HG03442 (cell line): ENCODE measurements around the gene LRRK1.

Source experiments
- ATAC-seq: cut with Tn5 transposase; IDR thresholded peaks from one replicate; pipeline ENCODE4 v1.9.1; 2021; ENCODE audit warnings: mild to moderate bottlenecking, moderate library complexity; ENCODE audit not compliant: unreplicated experiment

Gene LRRK1

GRCh38 chr15:101037090-101037830 is 118.1 kb downstream of the LRRK1 start:
- no peak for ATAC-seq

GRCh38 chr15:101038327-101039003 is 119.3 kb downstream of the LRRK1 start:
- no peak for ATAC-seq

- no peak for ATAC-seq
These were observed 120.3 kb downstream of the LRRK1 start for GRCh38 chr15:101039461-101039860.

- ATAC-seq: no peak
These were observed 123.2 kb downstream of the LRRK1 start for GRCh38 chr15:101042320-101042719.

DNA sequence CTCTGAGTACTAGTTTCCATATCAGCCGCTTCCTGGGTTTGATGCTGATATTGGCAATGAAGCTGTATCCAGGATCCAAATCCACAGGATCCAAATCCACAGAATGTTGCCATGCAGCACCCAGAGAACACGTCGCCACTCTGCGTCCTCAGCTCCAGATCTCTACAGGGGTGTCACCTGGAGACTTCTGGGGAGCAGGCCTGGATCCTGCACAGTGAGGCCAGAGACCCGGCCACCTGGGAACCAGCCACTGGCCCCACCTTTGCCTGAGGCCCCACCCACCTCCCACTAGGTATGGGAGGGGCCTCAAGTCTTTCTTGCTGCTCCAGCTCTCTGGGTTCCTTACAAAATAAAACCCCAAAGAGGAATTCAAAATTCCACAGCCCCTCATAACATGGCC is 123.9 kb downstream of the LRRK1 start:
- ATAC-seq: no peak

GRCh38 chr15:101043911-101044624 is 124.9 kb downstream of the LRRK1 start:
- ATAC-seq: no peak

DNA sequence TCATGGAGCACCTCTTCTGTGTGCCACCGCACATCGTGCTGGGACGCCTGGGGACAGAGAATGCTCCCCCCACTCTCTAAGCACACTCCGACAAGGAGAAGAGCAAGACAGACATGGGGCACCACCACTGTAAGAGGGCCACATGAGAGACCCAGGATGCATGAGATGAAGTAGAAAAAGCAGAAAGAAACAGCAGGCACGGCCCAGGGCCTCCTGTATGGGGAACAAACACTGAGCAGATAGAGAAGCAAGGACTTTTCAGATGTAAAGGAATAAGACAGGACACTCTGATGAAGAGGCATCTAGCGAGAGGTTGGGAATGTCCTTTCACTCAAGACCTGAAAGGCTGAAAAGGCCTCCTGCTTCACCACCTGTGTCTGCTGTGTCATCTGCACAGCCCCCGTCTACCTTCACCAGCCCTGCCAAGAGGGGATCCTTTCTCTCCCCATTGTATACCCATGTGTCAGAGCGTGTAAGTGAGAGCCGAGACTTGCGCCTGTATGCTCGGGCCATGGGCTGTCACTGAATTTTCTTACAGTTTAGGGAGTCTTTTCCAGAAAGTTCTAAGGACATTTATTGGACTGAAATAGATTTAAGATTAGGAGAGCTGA is 125.6 kb downstream of the LRRK1 start:
- no peak for ATAC-seq

DNA sequence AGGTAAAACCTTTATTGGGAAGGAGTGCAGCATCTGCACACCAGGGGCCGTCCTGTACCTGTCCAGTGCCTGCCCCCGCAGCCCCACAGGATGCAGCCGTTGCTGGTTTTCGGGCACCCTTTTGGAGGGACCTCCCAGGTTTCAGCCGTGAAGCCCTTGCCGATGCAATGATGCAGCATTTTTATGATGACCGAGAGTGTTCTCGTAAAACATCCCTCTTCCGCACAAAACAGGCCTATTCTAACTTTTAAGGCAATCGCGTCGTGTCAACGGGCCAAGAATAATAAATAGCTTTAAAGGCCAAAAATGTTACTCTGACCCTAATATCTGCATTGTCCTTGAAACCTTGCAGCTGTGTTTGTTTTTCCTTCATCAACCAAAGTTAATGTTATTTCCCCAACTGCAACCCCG is 126.1 kb downstream of the LRRK1 start:
- no peak for ATAC-seq

DNA sequence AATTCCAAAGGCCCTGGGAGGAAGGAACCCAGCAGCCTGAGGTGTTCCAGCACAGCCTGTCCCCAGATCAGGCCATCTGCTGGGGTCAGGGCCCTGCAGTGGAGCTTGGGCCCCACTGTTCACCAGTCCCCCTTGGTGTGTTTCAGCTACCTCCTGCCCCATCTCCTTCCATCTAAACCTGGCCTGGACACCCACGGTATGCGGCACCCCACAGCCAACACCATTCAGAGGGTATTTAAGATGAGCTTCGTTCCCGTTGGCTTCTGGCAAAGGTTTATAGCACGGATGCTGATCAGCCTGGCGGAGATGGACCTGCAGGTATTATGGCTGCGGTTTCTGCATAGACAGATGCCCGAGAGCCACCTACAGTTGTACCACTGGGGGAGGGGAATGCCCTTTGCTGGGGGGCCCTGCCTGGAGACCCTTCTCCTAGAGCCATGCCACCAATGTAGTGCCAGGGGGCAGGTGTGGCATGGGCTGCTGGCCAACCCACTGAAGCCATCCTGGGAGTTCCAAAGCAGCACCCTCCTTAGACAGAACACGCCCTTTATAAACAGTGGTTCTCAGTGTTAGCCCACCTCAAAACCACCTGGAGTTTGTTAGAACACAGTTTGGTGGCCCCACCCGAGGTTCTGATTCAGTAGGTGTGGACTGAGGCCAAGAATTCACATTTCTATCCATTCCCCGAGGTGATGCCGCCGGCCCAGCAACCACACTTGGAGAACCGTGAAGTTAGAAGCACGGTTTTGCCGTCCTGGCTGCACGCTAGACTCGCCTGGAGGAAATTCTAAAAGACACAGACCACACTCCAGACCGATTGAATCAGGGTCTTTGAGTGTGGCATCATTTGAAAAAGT is 126.9 kb downstream of the LRRK1 start:
- no peak for ATAC-seq

- no peak for ATAC-seq
These were observed 127.7 kb downstream of the LRRK1 start for GRCh38 chr15:101046826-101047225.

DNA sequence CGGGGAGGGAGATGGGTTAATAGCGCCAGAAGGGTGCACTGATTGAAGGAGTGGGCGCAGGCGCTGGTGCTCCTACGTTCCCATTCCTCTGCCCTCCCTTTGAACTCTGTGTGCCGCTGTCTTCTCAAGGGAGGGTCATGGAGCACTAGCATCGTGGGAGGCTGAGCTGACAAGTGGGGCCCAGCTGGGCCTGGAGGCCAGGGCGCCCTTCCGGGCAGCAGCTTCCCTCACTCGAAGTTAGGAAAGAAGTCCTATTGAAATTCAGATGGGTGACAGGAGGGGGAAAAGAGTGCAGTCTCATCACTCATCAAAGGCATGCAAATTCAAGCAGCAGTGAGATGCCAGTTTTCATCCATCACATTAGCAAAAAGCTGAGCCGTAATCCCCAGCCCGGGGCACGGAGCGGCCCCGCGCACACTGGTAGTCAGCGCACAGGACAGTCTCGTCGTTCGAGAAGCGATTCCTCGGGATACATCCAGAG is 128.2 kb downstream of the LRRK1 start:
- no peak for ATAC-seq

- no peak for ATAC-seq
These were observed 129.0 kb downstream of the LRRK1 start for GRCh38 chr15:101048176-101048575.

GRCh38 chr15:101048581-101049030 is 129.4 kb downstream of the LRRK1 start:
- no peak for ATAC-seq

DNA sequence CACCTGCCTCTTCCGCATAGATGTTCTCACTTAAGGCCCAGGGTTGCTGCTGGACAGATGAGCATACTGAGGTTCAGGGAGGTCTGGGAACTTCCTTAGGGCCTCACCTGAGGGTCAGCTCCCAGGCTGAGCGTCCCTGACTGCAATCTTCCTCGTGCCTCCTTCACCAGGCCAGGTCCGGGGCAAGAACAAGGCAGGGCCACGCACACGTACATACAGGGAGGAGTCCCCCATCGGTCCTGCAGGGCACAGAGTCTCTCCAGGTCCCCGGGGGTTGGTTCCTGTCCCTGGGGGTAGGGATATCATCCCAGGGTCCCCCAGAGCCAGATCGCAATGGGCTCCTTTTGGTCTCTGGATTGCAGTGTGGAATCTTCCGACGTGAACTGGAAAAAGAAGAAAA is 130.1 kb downstream of the LRRK1 start:
- ATAC-seq: no peak

DNA sequence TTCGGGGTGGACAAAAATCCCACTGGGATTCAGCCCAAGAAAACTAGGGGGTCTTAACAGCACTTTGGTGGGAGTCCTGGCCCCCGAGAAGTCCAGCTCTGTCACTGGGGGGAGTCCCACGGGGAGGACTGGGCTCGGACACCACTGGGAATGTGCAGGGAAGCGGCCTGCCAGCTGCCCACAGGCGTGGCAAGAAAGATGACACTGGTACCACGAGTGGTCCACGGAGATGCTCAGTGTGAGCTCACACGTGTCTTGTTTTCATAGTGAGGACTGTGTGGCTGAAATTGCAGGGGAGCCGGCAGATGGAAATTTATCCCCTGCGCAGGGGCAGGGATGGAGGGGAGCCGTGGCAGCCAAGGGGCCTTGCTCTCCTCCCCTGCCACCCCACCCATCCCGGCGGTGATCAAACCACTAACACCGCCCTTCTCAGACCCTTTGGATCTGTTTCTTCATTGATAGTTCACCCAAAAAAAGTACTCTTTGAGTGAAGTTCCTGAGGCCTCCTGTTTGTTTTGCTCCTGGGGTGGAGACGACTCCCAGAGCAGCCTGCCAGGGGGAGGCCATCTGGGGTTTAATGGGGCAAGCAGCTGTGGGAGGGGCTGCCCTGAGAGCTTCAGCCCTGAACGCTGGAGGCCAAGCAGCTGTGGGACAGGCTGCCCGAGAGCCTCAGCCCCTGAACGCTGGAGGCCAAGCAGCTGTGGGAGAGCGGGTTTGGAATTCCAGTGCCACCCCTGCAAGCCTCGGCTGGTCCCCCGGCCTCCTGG is 130.9 kb downstream of the LRRK1 start:
- no peak for ATAC-seq

DNA sequence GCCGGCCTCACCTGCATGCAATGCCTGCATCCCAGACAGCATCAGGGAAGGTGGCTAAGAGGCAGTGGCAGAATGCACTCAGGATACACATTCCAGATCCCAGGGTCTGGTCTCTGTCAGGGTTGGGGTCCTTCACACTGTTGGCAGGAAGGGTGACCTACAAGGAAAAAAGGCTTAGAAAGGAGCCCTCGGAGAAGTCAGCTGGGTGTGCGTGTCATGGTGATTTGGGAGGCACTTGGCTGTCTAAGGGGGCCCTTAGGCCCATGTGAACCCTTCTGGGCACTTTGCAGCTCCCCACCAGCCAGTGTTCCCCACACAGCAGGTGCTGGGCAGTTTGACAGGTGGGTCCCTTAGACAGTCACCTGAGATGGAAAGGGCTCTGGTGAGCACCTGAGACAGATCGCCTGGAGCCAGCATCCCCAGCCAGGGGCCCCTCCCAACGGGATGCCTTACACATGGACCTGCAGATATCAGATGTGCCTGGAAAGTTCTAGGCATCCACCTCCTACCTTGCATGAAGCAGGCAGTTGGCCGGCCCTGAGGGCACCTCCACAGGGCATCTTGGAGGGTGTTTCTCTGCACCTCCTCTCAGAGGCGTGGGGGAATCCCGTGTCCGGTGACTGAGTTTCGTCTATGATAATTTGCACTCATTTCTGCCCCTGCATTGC is 131.6 kb downstream of the LRRK1 start:
- no peak for ATAC-seq

DNA sequence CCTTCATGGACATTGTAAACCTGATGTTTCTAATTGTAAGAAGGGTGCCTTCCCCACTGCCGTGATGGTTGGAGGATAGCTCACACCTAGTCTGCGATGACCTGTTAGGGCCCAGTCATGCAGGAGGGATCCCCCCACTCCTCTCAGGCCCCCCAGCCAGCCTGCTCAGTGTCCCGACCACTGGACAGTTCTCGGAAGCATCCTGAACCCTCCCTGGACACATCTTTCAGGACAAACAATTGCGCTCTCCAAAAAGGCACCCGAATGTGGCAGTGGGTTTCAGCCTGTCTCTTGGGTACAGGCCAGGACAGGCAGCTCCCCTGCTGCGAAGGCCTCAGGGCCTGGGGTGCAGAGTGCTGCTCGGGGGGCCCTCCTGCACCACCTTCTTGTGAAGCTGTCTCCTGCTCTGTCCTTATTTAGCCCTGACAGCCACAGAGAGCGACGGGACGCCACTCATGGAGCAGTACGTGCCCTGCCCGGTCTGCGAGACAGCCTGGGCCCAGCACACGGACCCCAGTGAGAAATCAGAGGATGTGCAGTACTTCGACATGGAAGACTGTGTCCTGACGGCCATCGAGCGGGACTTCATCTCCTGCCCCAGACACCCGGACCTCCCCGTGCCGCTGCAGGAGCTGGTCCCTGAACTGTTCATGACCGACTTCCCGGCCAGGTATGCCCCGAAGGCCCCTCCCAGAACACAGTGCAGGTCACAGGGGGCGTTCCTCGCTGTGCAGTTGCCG is 132.3 kb downstream of the LRRK1 start:
- no peak for ATAC-seq

DNA sequence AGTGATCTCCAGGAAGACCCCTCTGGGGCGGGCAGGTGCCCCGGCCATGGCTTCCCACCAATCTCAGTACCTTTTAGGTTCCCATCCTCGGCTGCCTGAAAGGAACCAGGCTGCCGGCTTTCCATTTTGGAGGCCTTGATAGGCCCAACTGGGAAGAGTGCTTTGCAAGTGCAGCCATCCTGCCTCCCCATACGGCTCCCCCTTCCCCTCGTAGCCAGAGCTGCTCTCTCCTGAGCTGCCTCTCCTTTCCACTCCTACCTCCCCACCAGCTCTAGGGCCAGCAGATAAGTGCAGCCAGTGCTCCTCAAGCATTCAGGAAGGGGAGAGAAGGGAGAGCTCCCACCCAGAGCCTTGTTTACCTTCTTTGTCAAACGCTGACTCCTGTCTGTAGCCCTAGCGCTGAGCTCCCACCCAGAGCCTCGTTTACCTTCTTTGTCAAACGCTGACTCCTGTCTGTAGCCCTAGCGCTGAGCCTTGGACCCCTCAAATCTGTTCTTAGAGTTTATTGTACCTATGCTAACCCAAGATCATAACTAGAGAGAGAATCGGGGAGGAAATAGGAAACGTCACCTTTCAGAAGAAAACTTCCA is 133.0 kb downstream of the LRRK1 start:
- no peak for ATAC-seq
